GM04503 (cell line): ENCODE data around the gene STOM.
"Not testable (repeated sequence)": the region's sequence is repeated elsewhere in the genome, so short reads cannot be mapped to it uniquely, and the experiment has no call there.

Experiments
- DNase-seq: peaks from one replicate; pipeline ENCODE4 v3.0.0-alpha.2; 2012; ENCODE audit warnings: low read depth

The STOM gene, protein sequence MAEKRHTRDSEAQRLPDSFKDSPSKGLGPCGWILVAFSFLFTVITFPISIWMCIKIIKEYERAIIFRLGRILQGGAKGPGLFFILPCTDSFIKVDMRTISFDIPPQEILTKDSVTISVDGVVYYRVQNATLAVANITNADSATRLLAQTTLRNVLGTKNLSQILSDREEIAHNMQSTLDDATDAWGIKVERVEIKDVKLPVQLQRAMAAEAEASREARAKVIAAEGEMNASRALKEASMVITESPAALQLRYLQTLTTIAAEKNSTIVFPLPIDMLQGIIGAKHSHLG

DNA sequence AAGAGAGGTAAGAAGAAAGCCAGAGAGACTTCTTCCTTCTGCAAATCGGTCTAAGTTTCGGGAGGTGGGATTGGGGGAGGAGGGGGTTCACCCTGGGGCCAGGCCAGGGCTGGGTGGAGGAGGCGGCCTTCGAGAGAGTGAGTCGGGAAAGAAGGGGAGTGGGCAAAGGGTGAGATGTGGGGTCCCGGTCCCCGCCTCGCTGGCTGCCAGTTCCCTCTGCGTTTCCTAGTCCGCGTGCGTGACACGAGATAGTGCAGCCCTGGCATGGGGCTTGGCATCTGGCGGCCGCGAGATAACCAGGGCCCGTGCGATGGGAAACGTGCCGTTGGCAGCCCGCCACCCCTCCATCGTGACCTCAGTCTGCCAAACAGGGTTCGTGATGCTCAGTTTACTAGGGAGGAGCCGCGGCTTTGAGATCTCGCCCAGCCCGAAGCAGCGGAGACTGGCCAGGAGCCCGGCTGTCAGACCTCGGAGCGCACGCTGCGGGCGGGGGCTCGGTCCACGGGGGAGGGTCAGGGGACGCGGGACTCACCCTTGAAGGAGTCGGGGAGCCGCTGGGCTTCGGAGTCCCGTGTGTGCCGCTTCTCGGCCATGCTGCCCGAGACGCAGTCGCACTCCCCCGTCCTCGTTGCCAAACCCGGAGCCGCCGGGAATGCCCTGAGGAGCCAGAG, at the start of gene STOM:
TSS of gene STOM (minus strand) at position 656 of the 671 bp plus-strand sequence. CDS start at position 593, 63 bp downstream.
- peak; percentile 71 for DNase-seq

GRCh38 chr9:121411993-121412392, 41.9 kb upstream of the STOM start:
- DNase-seq = no peak

DNA sequence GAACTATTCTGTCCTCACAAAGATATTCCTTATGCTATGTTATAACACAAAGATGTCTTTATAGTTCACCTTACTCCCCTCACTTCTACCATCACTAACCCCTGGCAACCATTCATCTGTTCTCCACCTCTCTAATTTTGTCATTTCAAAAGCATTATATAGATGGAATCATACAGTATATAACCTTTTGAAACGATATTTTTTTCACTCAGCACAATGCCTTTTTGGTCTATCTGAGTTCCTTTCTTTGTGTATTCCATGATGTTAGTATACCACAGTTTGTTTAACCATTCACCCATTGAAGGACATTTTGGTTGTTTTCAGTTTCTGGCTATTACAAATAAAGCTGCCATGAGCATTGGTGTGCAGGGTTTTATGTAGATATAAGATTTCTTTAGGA, 35.8 kb upstream of the STOM start:
- no peak for DNase-seq

GRCh38 chr9:121404906-121405305, 34.9 kb upstream of the STOM start:
- no peak for DNase-seq

DNA sequence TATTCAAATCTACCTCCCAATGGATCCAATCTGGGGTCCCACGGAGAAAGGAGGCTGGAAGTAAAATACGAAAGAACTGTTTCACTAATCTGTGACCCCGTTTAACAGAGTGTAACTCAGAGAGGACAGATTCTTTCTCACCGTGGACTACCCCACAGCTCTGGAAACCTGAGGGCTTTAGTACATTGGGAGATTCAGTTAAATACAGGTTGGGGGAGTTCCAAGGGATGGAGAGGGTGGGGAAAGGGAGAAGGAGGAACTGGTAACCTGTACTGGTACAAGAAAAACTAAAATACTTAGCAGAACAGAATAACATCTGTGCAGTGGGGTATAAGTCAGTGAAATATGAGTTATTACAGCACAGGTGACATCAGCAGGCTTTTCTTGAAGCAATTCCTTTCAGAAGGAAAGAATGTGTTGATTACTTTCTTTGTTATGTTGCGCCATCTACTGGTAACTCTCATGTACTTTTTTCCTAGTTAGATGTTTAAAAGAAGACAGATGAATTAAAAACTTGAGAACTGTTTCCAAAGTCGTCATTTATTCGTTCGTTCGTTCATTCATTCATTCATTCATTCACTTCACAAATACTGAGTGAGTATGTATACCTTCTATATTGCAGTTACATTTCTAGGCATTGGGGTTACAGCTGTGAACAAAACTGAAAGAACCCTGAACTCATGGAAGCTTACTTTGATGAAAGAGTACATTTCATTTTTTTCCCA, 30.0 kb upstream of the STOM start:
- peak; percentile 36 for DNase-seq

DNA sequence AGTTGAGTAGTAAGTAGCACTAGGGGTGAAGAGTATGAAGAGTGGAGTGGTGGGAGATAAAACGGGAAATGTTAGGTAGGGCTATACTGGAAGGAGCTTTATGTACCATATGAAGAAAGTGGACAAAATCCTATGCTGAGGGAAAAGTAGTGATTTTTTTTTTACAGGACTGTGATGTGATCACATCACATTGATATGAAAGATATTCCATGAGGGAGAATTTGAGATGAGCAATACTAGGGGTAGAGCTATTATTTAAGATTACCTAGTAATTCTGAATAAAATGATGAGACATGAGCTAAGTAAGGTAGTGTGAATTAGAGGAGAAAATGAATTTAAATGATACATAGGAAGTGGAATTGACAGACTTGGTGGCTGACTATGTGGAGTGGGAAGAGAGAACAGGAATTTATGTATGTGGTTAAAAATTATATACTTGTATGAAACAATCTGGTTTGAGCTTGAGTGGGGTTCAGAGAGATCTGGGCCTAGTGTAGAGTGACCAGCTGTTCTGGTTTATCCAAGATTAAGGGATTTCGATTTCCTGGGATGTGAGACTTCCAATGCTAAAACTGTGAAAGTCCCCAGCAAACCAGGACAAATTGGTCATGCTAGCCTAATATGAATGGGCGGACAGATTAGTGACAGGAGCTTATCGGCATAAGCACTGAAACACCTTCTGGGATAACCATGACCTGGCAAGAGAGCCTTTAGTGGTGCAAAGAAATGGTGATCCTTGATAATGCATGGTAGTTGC, 29.3 kb upstream of the STOM start:
- no peak for DNase-seq

DNA sequence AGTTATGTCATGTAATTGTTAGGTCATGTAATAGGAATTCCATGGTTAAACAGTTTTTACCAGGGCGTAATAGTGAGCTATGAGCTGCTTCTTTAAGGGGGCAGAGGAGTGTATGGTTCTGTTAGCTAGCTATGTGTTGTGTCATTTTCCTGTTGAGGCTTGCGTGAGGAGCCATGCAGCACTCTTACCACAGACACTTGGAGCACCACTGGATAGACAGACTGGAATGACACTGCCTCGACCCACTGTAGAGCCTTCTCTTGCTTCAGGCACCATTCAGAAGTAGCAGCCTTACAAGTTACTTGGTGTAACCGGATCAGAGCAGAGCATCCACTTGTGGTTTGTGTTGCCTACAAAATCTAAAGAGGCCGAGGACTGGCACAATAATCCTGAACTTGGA, 28.3 kb upstream of the STOM start:
- peak; percentile 99 for DNase-seq

- DNase-seq = not testable (repeated sequence)
Measured at GRCh38 chr9:121397277-121397676, 27.2 kb upstream of the STOM start.

DNA sequence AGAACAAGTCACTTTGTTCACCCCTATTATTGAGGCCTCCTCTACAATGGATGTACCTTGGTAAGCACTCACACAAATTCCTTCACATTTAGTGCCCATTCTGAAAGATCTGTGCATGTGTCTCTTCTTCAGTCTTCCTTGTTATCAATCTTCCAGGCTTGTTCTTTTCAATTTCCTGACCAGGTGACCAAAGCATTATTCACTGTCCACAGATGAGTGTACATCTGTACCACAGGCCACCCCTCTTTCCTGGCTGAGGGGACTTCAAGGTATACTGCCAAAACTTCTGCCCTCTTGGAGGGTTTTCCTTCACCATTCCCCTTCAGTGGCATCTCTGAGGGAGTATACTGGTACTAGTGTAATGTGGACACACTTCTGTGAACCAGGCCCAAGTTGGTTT, 25.5 kb upstream of the STOM start:
- DNase-seq = no peak

DNA sequence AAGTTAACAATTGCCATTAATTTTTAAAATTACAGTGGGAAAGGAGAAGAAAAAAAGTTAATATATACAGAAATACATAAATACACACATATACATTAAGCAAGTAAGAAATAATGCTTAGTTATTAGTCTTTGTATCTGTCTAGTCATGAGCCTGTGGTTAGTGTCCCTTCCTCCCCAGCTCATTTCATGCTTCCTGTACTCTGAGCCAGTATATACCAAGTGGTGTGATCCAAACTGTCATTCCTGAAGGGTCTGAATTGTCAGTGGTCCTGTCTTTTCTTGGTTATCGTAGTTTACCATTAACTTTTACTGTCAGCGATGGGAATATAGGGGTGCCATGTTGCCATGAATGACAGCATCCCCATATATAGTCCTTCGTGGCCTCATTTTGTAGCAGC, 24.2 kb upstream of the STOM start:
- DNase-seq = no peak

DNA sequence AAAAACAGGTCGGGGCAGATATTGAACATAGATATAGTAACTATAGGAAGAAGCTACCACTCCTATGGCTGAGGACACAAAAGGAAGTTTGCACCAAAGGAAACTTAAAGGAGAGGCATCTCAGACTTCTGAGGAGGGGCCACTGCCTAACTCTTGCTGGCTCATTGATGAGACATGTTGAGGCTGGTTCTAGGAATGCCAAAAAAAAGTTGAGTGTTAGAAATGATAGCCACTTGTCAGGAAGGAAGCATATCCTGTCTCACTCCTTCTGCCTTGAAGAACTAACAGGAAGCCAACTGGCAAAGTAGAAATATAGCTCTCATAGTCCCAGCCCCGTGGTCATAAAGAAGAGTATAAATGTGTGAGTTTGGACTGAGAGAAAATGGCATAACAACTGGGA, 23.3 kb upstream of the STOM start:
- DNase-seq = no peak

GRCh38 chr9:121390372-121390771, 20.3 kb upstream of the STOM start:
- no peak for DNase-seq

- no peak for DNase-seq
Measured at GRCh38 chr9:121388140-121388905, 18.3 kb upstream of the STOM start.

GRCh38 chr9:121386442-121387175, 16.6 kb upstream of the STOM start:
- no peak for DNase-seq

- no peak for DNase-seq
Measured at GRCh38 chr9:121383715-121384114, 13.7 kb upstream of the STOM start.

DNA sequence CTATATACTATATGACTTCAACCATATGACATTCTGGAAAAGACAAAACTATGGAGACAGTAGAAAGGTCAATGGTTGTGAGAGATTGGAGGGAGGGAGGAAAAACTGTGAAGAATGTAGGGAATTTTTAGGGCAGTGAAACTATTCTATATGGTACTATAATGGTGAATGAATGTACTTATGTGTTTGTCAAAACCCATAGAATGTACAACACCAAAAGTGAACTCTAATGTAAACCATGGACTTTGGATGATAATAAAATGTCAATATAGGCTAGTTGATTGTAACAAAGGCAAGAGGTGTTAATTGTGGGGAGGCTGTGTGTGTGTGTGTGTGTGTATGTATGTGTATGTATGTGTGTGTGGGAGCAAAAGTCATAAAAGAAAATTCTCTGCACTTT, 10.8 kb upstream of the STOM start:
- no peak for DNase-seq

- no peak for DNase-seq
Measured at GRCh38 chr9:121376214-121376830, 6.3 kb upstream of the STOM start.

DNA sequence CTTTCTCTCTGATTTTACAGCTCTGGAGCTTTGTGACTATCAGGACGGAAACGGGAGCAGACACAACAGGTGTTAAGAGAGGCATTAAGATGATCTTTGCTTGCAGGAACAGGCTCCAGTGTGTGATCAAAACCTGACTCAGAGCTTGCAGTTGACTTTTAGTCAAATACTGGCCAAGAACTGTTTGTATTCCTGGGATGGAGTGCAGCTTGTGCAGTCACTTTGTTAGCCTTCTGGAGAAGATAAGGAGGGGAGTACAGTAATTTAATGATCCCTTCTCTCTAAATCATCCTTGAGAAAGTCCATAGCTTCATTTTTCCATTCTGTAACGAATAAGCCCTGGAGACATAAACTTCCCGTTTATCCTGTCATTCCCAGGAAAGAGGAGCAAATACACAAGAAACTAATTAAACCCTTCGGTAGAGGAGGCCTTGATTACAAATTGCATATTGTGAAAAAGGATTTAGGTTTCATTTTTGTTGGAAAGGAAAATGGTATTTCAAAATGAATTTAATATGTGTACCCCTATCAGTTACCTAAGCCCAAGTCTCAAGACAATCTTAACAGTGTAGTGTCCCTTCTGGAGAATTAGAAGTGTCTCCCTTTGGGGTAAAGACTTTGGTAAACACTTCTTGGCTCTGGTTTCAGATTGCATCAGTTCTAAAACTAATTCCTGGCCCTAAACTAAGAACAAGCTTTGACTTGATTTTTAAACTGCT, 3.1 kb upstream of the STOM start:
- DNase-seq = no peak

- no peak for DNase-seq
Measured at GRCh38 chr9:121372239-121373010, 2.4 kb upstream of the STOM start.
